Renal cortical epithelial cell (primary cell): ENCODE data around the gene SYTL2. TPM values are rescaled to one million over a fixed set of nuclear protein-coding genes. Genes with fewer than 3 reads are reported as not detected.
"Not testable (repeated sequence)": the region's sequence is repeated elsewhere in the genome, so short reads cannot be mapped to it uniquely, and the experiment has no call there.

Source experiments
- DNase-seq: peaks from one replicate; pipeline ENCODE4 v3.0.0-alpha.2; 2011; ENCODE audit warnings: low read depth
- total RNA-seq: library from RNA; depleted of rRNA; stranded (reverse); fragments of >200 nt; gene quantifications from 2 replicates; pipeline ENCODE4 v1.2.3, GENCODE V29; 2014

SYTL2 gene
- total RNA-seq, 1 donor from 2014 or later, result 343 TPM

GRCh38 chr11:85654343-85654742, 156.6 kb downstream of the SYTL2 start:
- not testable (repeated sequence) for DNase-seq

- no peak for DNase-seq
Measured at GRCh38 chr11:85652786-85653447, 158.0 kb downstream of the SYTL2 start.

GRCh38 chr11:85651118-85651517, 159.8 kb downstream of the SYTL2 start:
- DNase-seq, result no peak

DNA sequence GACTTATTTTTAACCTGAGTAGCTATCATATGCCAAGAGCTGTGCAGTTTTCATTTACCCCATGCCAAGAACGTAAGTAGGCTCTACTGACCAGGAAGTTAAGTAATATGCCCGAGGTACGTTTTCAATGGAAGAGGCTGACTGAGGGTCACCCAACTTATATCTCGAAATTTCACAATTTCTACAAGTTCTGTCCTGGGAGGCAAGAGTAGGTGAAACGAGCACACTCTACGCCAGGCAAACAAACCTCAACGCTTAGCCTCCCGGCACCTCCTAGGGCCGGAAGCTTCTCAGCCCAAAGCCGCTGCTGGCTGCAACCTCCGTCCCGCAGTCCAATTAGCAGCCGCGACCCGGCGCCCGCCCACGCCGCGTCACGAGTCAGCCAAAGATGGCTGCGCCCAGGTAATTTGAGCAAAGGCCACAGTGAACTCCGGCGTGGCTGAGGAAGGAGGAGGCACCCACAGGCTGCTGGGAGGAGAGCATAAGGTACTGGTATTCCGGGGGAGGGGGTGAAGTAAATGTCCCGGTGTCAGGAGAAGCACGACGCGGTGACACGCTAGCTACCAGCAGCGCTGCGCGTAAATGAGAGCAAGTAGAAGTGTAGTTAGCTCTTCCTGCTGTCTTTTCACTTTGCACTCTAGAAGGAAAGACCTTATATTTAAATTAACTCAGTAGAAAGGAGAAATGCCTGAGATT, 163.2 kb downstream of the SYTL2 start, which contains the start of gene TMEM126A:
TMEM126A (plus strand) TSS at position 364 of the 696 bp plus-strand sequence. CDS start 2,289 bp downstream, outside the sequence.
- peak; percentile 74 for DNase-seq

DNA sequence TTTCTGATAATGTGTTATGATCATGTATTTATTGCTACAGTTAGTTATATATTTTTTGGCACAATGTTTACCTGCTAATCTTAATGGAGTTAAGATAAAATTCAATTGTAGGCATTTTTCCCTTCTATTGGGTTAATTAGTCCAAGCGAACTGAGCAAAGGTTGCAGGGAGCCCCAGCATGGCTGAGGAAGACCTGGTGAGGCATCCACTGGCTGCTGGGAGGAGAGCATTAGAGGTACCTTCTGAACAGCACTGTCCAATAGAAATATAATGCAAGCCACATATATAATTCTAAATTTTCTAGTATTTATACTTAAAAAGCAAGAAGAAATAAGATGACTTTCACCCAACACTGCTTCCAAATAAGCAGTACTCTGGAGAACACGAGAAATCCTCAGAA, 163.9 kb downstream of the SYTL2 start:
- no peak for DNase-seq

Other genes starting within 250 kb of the SYTL2 start
- 0.85 TPM in 1 of 2 replicates, not detected in the other for gene DLG2, start 183.8 kb downstream of the SYTL2 start, total RNA-seq
- 61.3 and 79.5 TPM in 2 replicates for gene TMEM126B, start 182.5 kb downstream of the SYTL2 start, total RNA-seq
- 15.9 and 44.8 TPM in 2 replicates for gene TMEM126A, start 163.2 kb downstream of the SYTL2 start, total RNA-seq
- gene CREBZF, start 146.0 kb downstream of the SYTL2 start, total RNA-seq, result 21.2 and 36.7 TPM in 2 replicates
- gene CCDC89, start 124.9 kb downstream of the SYTL2 start, total RNA-seq, result 1.4 and 5.8 TPM in 2 replicates
- gene CCDC83, start 44.2 kb upstream of the SYTL2 start, total RNA-seq, result not detected in 2 replicates